ENCODE measurements around the gene IBTK.
A peak's percentile ranks its signal among the peaks of the same experiment; 100 is the strongest.

Gene IBTK

DNA sequence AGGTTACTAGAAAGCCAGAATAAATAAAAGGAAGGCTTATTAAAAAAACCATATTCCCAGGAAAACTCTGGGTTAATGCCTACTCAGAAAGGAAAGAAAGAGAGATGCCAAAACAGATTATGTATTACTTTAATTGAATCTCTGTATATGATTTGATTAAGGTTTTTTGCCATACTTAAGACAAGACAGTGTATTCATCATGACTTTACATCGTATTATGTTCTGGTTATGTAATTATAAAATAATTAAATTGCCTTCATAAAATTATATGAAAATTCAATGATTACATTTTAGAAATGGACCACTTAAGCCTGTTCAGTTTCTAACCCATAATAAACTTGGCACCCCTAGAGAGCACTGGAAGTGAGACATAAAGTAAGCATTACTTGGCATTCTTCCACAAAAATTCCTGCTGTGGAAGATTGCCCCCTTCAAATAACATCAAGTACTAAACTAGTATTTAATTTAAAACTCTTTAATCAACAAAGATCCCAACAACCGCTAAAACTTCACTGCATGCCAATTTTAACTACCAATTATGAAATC lies 20.8 kb upstream of the IBTK start (continued):
- TF ChIP-seq, protein P1, sequence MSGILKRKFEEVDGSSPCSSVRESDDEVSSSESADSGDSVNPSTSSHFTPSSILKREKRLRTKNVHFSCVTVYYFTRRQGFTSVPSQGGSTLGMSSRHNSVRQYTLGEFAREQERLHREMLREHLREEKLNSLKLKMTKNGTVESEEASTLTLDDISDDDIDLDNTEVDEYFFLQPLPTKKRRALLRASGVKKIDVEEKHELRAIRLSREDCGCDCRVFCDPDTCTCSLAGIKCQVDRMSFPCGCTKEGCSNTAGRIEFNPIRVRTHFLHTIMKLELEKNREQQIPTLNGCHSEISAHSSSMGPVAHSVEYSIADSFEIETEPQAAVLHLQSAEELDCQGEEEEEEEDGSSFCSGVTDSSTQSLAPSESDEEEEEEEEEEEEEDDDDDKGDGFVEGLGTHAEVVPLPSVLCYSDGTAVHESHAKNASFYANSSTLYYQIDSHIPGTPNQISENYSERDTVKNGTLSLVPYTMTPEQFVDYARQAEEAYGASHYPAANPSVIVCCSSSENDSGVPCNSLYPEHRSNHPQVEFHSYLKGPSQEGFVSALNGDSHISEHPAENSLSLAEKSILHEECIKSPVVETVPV (CRISPR knock-in tag; IDR thresholded peaks at IDR 0.05), result peak; percentile 90; the same call in 1 of the 2 replicates
- peak; percentile 41; the same call in 1 of the 2 replicates for TF ChIP-seq TOX (CRISPR knock-in tag; IDR thresholded peaks at IDR 0.05; ENCODE audit: borderline replicate concordance)
- TF ChIP-seq GLIS3 (CRISPR knock-in tag; IDR thresholded peaks at IDR 0.05), result no peak

DNA sequence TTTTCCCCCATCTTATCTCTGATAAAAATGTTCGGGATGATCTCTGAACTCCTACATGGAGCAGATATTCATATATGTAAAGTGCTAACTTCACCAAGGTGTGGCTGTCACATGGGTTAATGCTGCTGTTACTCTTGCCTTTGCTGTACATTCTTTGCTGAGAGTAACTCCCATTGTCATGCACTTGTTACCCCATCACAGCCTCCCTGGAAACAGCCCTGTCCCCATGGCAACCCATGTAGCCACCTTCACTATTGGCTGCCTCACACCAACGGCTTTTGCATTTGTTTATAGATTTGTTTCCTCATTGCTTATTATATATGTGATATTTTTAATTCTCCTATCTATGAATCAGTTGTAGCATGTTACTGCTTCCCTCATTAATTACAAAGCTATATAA lies 17.3 kb upstream of the IBTK start:
- ATAC-seq, result no peak

DNA sequence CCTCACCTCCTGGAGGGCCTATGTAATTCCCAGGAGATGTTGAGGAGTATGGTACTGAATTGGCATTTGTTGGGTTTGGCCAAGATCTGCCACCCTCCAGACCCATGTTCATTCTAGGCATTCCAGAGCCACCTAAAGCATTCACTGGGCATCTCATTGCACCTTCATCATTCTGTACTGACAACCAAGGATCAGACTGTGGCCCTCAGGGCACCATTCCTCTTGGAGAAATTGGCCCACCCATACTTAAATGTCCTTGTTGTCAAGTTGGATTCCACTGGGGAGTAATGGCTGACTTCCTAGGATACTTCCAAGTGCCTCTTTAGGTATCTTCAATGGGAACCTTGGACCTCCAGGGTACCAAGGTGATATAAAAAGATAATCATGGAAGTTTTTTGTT lies 16.8 kb upstream of the IBTK start:
- ATAC-seq, result no peak
- TF ChIP-seq BACH2 (CRISPR knock-in tag; IDR thresholded peaks at IDR 0.05; ENCODE audit: borderline replicate concordance) (no peak), TOX (CRISPR knock-in tag; IDR thresholded peaks at IDR 0.05; ENCODE audit: borderline replicate concordance) (no peak), PPARA (CRISPR knock-in tag; IDR thresholded peaks at IDR 0.05; ENCODE audit: borderline replicate concordance) (no peak), ZC3H10 (CRISPR knock-in tag; IDR thresholded peaks at IDR 0.05) (no peak), TCF4 (CRISPR knock-in tag; IDR thresholded peaks at IDR 0.05; ENCODE audit: borderline replicate concordance) (no peak), ISL1 (CRISPR knock-in tag; IDR thresholded peaks at IDR 0.05) (no peak), ZNF565 (CRISPR knock-in tag; conservative IDR thresholded peaks at IDR 0.05; ENCODE audit: low read depth) (no peak), CSDC2 (CRISPR knock-in tag; IDR thresholded peaks at IDR 0.05) (no peak), OSR1 (CRISPR knock-in tag; IDR thresholded peaks at IDR 0.05) (no peak), ZNF8 (CRISPR knock-in tag; IDR thresholded peaks at IDR 0.05) (no peak), ARNTL (CRISPR knock-in tag; IDR thresholded peaks at IDR 0.05; ENCODE audit: borderline replicate concordance, low read depth) (no peak), RARB (CRISPR knock-in tag; IDR thresholded peaks at IDR 0.05) (no peak), GLIS3 (CRISPR knock-in tag; IDR thresholded peaks at IDR 0.05) (no peak)
- TF ChIP-seq, protein P2, sequence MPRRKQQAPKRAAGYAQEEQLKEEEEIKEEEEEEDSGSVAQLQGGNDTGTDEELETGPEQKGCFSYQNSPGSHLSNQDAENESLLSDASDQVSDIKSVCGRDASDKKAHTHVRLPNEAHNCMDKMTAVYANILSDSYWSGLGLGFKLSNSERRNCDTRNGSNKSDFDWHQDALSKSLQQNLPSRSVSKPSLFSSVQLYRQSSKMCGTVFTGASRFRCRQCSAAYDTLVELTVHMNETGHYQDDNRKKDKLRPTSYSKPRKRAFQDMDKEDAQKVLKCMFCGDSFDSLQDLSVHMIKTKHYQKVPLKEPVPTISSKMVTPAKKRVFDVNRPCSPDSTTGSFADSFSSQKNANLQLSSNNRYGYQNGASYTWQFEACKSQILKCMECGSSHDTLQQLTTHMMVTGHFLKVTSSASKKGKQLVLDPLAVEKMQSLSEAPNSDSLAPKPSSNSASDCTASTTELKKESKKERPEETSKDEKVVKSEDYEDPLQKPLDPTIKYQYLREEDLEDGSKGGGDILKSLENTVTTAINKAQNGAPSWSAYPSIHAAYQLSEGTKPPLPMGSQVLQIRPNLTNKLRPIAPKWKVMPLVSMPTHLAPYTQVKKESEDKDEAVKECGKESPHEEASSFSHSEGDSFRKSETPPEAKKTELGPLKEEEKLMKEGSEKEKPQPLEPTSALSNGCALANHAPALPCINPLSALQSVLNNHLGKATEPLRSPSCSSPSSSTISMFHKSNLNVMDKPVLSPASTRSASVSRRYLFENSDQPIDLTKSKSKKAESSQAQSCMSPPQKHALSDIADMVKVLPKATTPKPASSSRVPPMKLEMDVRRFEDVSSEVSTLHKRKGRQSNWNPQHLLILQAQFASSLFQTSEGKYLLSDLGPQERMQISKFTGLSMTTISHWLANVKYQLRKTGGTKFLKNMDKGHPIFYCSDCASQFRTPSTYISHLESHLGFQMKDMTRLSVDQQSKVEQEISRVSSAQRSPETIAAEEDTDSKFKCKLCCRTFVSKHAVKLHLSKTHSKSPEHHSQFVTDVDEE (CRISPR knock-in tag; IDR thresholded peaks at IDR 0.05), result no peak
- TF ChIP-seq, protein P3, sequence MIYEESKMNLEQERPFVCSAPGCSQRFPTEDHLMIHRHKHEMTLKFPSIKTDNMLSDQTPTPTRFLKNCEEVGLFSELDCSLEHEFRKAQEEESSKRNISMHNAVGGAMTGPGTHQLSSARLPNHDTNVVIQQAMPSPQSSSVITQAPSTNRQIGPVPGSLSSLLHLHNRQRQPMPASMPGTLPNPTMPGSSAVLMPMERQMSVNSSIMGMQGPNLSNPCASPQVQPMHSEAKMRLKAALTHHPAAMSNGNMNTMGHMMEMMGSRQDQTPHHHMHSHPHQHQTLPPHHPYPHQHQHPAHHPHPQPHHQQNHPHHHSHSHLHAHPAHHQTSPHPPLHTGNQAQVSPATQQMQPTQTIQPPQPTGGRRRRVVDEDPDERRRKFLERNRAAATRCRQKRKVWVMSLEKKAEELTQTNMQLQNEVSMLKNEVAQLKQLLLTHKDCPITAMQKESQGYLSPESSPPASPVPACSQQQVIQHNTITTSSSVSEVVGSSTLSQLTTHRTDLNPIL (CRISPR knock-in tag; IDR thresholded peaks at IDR 0.05; ENCODE audit: low read depth), result no peak
- TF ChIP-seq, protein P4, sequence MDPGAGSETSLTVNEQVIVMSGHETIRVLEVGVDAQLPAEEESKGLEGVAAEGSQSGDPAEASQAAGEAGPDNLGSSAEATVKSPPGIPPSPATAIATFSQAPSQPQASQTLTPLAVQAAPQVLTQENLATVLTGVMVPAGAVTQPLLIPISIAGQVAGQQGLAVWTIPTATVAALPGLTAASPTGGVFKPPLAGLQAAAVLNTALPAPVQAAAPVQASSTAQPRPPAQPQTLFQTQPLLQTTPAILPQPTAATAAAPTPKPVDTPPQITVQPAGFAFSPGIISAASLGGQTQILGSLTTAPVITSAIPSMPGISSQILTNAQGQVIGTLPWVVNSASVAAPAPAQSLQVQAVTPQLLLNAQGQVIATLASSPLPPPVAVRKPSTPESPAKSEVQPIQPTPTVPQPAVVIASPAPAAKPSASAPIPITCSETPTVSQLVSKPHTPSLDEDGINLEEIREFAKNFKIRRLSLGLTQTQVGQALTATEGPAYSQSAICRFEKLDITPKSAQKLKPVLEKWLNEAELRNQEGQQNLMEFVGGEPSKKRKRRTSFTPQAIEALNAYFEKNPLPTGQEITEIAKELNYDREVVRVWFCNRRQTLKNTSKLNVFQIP (CRISPR knock-in tag; IDR thresholded peaks at IDR 0.05; ENCODE audit: borderline replicate concordance, low read depth), result no peak

More for the DNA sequence above, 17.3 kb upstream of the IBTK start:
- TF ChIP-seq ZFP30 (CRISPR knock-in tag; IDR thresholded peaks at IDR 0.05), result no peak
- TF ChIP-seq GLIS3 (CRISPR knock-in tag; IDR thresholded peaks at IDR 0.05), result no peak
- TF ChIP-seq, protein P2 (CRISPR knock-in tag; IDR thresholded peaks at IDR 0.05), result no peak
- TF ChIP-seq, protein P1 (CRISPR knock-in tag; IDR thresholded peaks at IDR 0.05), result no peak
- no peak for TF ChIP-seq CSDC2 (CRISPR knock-in tag; IDR thresholded peaks at IDR 0.05)
- no peak for TF ChIP-seq OSR1 (CRISPR knock-in tag; IDR thresholded peaks at IDR 0.05)
- no peak for TF ChIP-seq ARNTL (CRISPR knock-in tag; IDR thresholded peaks at IDR 0.05; ENCODE audit: borderline replicate concordance, low read depth)
- no peak for TF ChIP-seq ZFP3 (CRISPR knock-in tag; IDR thresholded peaks at IDR 0.05)
- no peak for TF ChIP-seq BACH2 (CRISPR knock-in tag; IDR thresholded peaks at IDR 0.05; ENCODE audit: borderline replicate concordance)
- no peak for TF ChIP-seq SNAI2 (CRISPR knock-in tag; IDR thresholded peaks at IDR 0.05)
- no peak for TF ChIP-seq ZNF565 (CRISPR knock-in tag; conservative IDR thresholded peaks at IDR 0.05; ENCODE audit: low read depth)
- no peak for TF ChIP-seq ZC3H10 (CRISPR knock-in tag; IDR thresholded peaks at IDR 0.05)
- TF ChIP-seq, protein P3 (CRISPR knock-in tag; IDR thresholded peaks at IDR 0.05; ENCODE audit: low read depth), result no peak
- TF ChIP-seq RARB (CRISPR knock-in tag; IDR thresholded peaks at IDR 0.05), result no peak
- TF ChIP-seq ZNF8 (CRISPR knock-in tag; IDR thresholded peaks at IDR 0.05), result no peak
- no peak for TF ChIP-seq TOX (CRISPR knock-in tag; IDR thresholded peaks at IDR 0.05; ENCODE audit: borderline replicate concordance)
- no peak for TF ChIP-seq TCF4 (CRISPR knock-in tag; IDR thresholded peaks at IDR 0.05; ENCODE audit: borderline replicate concordance)

Data from SK-N-SH treated with all-trans-retinoic acid at 6 μM for 48 hours (cell line).